HG02938 (cell line): ENCODE results near the gene CLN3.
"Not testable (repeated sequence)": the region's sequence is repeated elsewhere in the genome, so short reads cannot be mapped to it uniquely, and the experiment has no call there.

Experiments used
- ATAC-seq: cut with Tn5 transposase; IDR thresholded peaks from one replicate; pipeline ENCODE4 v1.9.1; 2021; ENCODE audit warnings: mild to moderate bottlenecking, moderate library complexity; ENCODE audit not compliant: unreplicated experiment

CLN3 gene

GRCh38 chr16:28514246-28514645 lies 22.4 kb upstream of the CLN3 start:
- ATAC-seq = no peak

GRCh38 chr16:28513484-28514181 lies 21.8 kb upstream of the CLN3 start:
- no peak for ATAC-seq

GRCh38 chr16:28511801-28512789 lies 20.2 kb upstream of the CLN3 start:
- no peak for ATAC-seq

- no peak for ATAC-seq
Observed at GRCh38 chr16:28511031-28511430, 19.2 kb upstream of the CLN3 start.

GRCh38 chr16:28505489-28506137 lies 13.7 kb upstream of the CLN3 start:
- no peak for ATAC-seq

GRCh38 chr16:28504707-28505404 lies 13.0 kb upstream of the CLN3 start:
- no peak for ATAC-seq

GRCh38 chr16:28503470-28504259 lies 11.8 kb upstream of the CLN3 start:
- ATAC-seq = no peak

- ATAC-seq = no peak
Observed at GRCh38 chr16:28502290-28502689, 10.4 kb upstream of the CLN3 start.

GRCh38 chr16:28501258-28502232 lies 9.7 kb upstream of the CLN3 start:
- no peak for ATAC-seq

- ATAC-seq = not testable (repeated sequence)
Observed at GRCh38 chr16:28500476-28501180, 8.8 kb upstream of the CLN3 start.

GRCh38 chr16:28499854-28500253 lies 8.0 kb upstream of the CLN3 start:
- ATAC-seq = no peak

GRCh38 chr16:28498666-28499381 lies 7.0 kb upstream of the CLN3 start:
- no peak for ATAC-seq

GRCh38 chr16:28497861-28498599 lies 6.2 kb upstream of the CLN3 start:
- ATAC-seq = no peak

GRCh38 chr16:28497386-28497785 lies 5.5 kb upstream of the CLN3 start:
- no peak for ATAC-seq

- ATAC-seq = no peak
Observed at GRCh38 chr16:28496844-28497243, 5.0 kb upstream of the CLN3 start.

- no peak for ATAC-seq
Observed at GRCh38 chr16:28495795-28496749, 4.2 kb upstream of the CLN3 start.
